SK-N-MC (cell line): Measurements from ENCODE around the gene IQSEC1.

Source experiments
- EZH2 ChIP-seq: fragments of 200-600 bp; sonication (generic); IDR thresholded peaks from one replicate; pipeline ENCODE4 v1.6.1; 2017; ENCODE audit warnings: antibody characterized with exemption
- POLR2AphosphoS5 ChIP-seq: IDR thresholded peaks from 2 replicates; pipeline ENCODE4 v1.6.1; 2012; ENCODE audit warnings: mild to moderate bottlenecking, low read depth, low read length, borderline replicate concordance

DNA sequence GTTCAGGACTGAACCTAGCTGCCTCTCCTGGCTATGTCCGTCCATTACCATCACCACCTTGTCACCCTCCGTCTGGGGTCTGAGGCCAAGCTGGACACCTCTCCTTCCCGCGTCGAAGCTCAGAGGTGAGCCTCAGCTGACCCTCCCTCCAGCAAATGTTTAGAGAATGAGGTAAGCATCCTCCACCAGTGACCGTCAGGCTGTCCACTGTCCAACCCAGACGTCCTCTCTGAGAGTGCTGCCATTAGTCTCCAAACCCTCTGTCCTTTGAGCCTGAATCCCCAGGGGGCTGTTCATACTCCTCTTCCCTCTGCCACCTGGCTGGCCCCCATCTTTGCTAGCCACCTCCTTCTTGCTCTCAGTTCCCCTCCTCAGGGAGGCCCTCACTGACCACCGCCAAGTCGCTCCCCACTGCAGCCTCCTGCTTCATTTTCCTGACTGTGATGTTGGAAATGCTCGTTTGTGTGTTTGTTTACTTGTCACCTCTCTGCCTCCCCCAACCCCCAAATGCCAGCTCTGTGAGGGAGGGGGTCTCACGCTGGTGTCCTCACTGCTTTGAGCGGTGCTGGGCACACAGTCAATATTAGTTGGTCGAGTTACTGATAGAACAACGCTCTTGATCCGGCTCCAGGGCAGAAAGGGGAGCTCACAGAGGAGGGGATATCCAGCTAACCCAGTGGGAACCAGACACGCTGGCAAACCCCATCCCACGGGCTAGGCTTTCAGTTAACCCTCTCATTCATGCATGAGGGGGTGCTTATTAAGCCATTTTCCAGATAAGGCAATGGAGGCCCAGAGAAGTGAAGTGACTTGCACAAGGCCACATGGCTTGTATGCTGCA lies 64.9 kb downstream of the IQSEC1 start:
- TF ChIP-seq POLR2AphosphoS5 = no peak
- TF ChIP-seq EZH2 = no peak
